Measurements from ENCODE around the gene GCGR. TPM values are rescaled to one million over a fixed set of nuclear protein-coding genes. Genes with fewer than 3 reads are reported as not detected.
A peak's percentile ranks its signal among the peaks of the same experiment; 100 is the strongest.

The GCGR gene
- total RNA-seq, 1 donor from 2014 or later = 7.8 TPM

GRCh38 chr17:81843713-81844326 is 39.9 kb downstream of the GCGR start:
- intact Hi-C loops (cut with DNase I) = no loop called here
- DNase-seq (ENCODE audit: low spot score) (no peak), ATAC-seq (no peak)

GRCh38 chr17:81844327-81844851 is 40.4 kb downstream of the GCGR start:
- DNase-seq (ENCODE audit: low spot score) = no peak
- ATAC-seq = no peak
- intact Hi-C loops (cut with DNase I) = no loop called here

- no peak for DNase-seq (ENCODE audit: low spot score)
- ATAC-seq = no peak
- intact Hi-C loops (cut with DNase I) = no loop called here
Observed at GRCh38 chr17:81844887-81845286, 40.9 kb downstream of the GCGR start.

GRCh38 chr17:81845361-81845760 is 41.4 kb downstream of the GCGR start:
- intact Hi-C loops (cut with DNase I) = no loop called here
- ATAC-seq = no peak
- no peak for DNase-seq (ENCODE audit: low spot score)

GRCh38 chr17:81845881-81846742 is 42.2 kb downstream of the GCGR start:
- DNase-seq (ENCODE audit: low spot score) = no peak
- intact Hi-C loops (cut with DNase I) = no loop called here
- no peak for ATAC-seq

GRCh38 chr17:81846743-81847689 is 43.1 kb downstream of the GCGR start:
- intact Hi-C loops (cut with DNase I) = no loop called here
- DNase-seq (ENCODE audit: low spot score) (no peak), ATAC-seq (no peak)

- DNase-seq (ENCODE audit: low spot score) (no peak), ATAC-seq (no peak)
- intact Hi-C loops (cut with DNase I) = no loop called here
Observed at GRCh38 chr17:81849457-81849856, 45.5 kb downstream of the GCGR start.

GRCh38 chr17:81851423-81851822 is 47.5 kb downstream of the GCGR start:
- DNase-seq (ENCODE audit: low spot score) (no peak), ATAC-seq (no peak)
- intact Hi-C loops (cut with DNase I) = no loop called here

GRCh38 chr17:81852237-81852636 is 48.3 kb downstream of the GCGR start:
- ATAC-seq (no peak), DNase-seq (ENCODE audit: low spot score) (no peak)
- intact Hi-C loops (cut with DNase I) = no loop called here

GRCh38 chr17:81854974-81855774 is 51.2 kb downstream of the GCGR start:
- DNase-seq (ENCODE audit: low spot score) = no peak
- intact Hi-C loops (cut with DNase I) = no loop called here
- ATAC-seq = no peak

- no peak for ATAC-seq
- DNase-seq (ENCODE audit: low spot score) = no peak
- intact Hi-C loops (cut with DNase I) = no loop called here
Observed at GRCh38 chr17:81858170-81858966, 54.4 kb downstream of the GCGR start.

- DNase-seq (ENCODE audit: low spot score) (no peak), ATAC-seq (no peak)
- intact Hi-C loops (cut with DNase I) = no loop called here
Observed at GRCh38 chr17:81858967-81859905, 55.3 kb downstream of the GCGR start.

- DNase-seq (ENCODE audit: low spot score) (no peak), ATAC-seq (no peak)
- intact Hi-C loops (cut with DNase I) = no loop called here
Observed at GRCh38 chr17:81859906-81860755, 56.2 kb downstream of the GCGR start, which contains the start of gene P4HB. TSS of gene P4HB (minus strand) at chr17:81860535. CDS start at chr17:81860471, 64 bp downstream.

- DNase-seq (ENCODE audit: low spot score) (peak; percentile 99), ATAC-seq (peak; percentile 98)
- intact Hi-C loops (cut with DNase I) = no loop called here
Observed at GRCh38 chr17:81860756-81861568, 57.0 kb downstream of the GCGR start.

- intact Hi-C loops (cut with DNase I) = no loop called here
- no peak for DNase-seq (ENCODE audit: low spot score)
- no peak for ATAC-seq
Observed at GRCh38 chr17:81863123-81863675, 59.2 kb downstream of the GCGR start.

All from sciatic nerve (tissue), 2 donors.